H1 (cell line): ENCODE data around the gene ENTPD2.

Source experiments
- GABPA ChIP-seq: IDR thresholded peaks from 2 replicates; pipeline ENCODE4 v1.6.1; 2011; ENCODE audit warnings: mild to moderate bottlenecking, low read length, moderate library complexity, borderline replicate concordance; ENCODE audit not compliant: insufficient read depth
- TAF1 ChIP-seq: IDR thresholded peaks from 2 replicates; pipeline ENCODE4 v1.6.1; 2011; ENCODE audit warnings: mild to moderate bottlenecking, low read depth, low read length
- TCF12 ChIP-seq: IDR thresholded peaks from 2 replicates; pipeline ENCODE4 v1.6.1; 2011; ENCODE audit warnings: low read depth, mild to moderate bottlenecking, low read length
- TF ChIP-seq, protein P1 (sequence below), 3 experiments: IDR thresholded peaks; 1 replicate in 2 of 3; 2 replicates in 1 of 3; pipeline versions ENCODE4 v1.5.1 to v1.6.1; 2011; ENCODE audit warnings: low read length in 3 of 3, mild to moderate bottlenecking in 3 of 3, inconsistent platforms in 2 of 3, low read depth in 1 of 3, moderate library complexity in 1 of 3; ENCODE audit not compliant: insufficient read depth in 1 of 3; ENCODE audit errors: control extremely low read depth in 1 of 3
- TF ChIP-seq, protein P2 (sequence below): IDR thresholded peaks from 2 replicates; pipeline ENCODE4 v1.6.1; 2011; ENCODE audit warnings: low read length, improper control_type of control experiment

DNA sequence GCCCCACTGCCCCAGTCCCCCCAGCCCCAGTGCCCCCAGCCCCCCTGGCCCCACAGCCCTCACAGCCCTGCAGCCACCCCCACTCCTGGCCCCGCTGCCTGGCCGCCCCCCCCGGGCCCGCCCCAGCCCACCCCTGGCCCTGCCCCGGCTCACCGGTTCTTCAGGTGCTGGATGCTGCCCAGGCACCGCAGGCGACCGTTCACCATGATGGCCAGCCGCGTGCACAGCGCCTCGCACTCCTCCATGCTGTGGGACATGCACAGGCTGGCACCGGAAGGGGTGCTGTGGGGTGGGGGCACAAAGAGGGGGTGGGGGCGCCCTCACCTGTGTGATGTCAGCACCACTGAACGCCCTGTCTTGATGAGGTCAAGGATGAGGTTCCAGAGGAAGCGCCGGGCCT, 44.6 kb downstream of the ENTPD2 start:
- TF ChIP-seq, protein P1, sequence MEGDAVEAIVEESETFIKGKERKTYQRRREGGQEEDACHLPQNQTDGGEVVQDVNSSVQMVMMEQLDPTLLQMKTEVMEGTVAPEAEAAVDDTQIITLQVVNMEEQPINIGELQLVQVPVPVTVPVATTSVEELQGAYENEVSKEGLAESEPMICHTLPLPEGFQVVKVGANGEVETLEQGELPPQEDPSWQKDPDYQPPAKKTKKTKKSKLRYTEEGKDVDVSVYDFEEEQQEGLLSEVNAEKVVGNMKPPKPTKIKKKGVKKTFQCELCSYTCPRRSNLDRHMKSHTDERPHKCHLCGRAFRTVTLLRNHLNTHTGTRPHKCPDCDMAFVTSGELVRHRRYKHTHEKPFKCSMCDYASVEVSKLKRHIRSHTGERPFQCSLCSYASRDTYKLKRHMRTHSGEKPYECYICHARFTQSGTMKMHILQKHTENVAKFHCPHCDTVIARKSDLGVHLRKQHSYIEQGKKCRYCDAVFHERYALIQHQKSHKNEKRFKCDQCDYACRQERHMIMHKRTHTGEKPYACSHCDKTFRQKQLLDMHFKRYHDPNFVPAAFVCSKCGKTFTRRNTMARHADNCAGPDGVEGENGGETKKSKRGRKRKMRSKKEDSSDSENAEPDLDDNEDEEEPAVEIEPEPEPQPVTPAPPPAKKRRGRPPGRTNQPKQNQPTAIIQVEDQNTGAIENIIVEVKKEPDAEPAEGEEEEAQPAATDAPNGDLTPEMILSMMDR (IDR thresholded peaks at IDR 0.05; ENCODE audit: control extremely low read depth in 1 of 3, insufficient read depth in 1 of 3, low read depth in 1 of 3, low read length in 3 of 3) = no peak
- TF ChIP-seq GABPA (no peak), TAF1 (no peak), TCF12 (no peak)
- TF ChIP-seq, protein P2, sequence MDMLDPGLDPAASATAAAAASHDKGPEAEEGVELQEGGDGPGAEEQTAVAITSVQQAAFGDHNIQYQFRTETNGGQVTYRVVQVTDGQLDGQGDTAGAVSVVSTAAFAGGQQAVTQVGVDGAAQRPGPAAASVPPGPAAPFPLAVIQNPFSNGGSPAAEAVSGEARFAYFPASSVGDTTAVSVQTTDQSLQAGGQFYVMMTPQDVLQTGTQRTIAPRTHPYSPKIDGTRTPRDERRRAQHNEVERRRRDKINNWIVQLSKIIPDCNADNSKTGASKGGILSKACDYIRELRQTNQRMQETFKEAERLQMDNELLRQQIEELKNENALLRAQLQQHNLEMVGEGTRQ = no peak
